C1 segment of cervical spinal cord (tissue), 14 donors: Measurements from ENCODE around the gene COPS9.

Experiments
- DNase-seq, 14 donors: peaks; one replicate each; lab custom pipeline; 2025; lab: John Stamatoyannopoulos, UW

The COPS9 gene

GRCh38 chr2:240166191-240166590 lies 30.1 kb upstream of the COPS9 start:
- no peak for DNase-seq

- no peak for DNase-seq
Observed at GRCh38 chr2:240165661-240166060, 29.6 kb upstream of the COPS9 start.

- DNase-seq = no peak
Observed at GRCh38 chr2:240165034-240165433, 28.9 kb upstream of the COPS9 start.

GRCh38 chr2:240164586-240164985 lies 28.5 kb upstream of the COPS9 start:
- no peak for DNase-seq

- no peak for DNase-seq
Observed at GRCh38 chr2:240163844-240164574, 27.9 kb upstream of the COPS9 start.

GRCh38 chr2:240162939-240163714 lies 27.0 kb upstream of the COPS9 start:
- DNase-seq = no peak

GRCh38 chr2:240162531-240162930 lies 26.4 kb upstream of the COPS9 start:
- DNase-seq = no peak

- DNase-seq = no peak
Observed at GRCh38 chr2:240162032-240162431, 25.9 kb upstream of the COPS9 start.

- DNase-seq = no peak
Observed at GRCh38 chr2:240161087-240161750, 25.1 kb upstream of the COPS9 start.

GRCh38 chr2:240160291-240161086 lies 24.4 kb upstream of the COPS9 start:
- no peak for DNase-seq

- DNase-seq = no peak
Observed at GRCh38 chr2:240159251-240159839, 23.2 kb upstream of the COPS9 start.

GRCh38 chr2:240157147-240157470 lies 21.0 kb upstream of the COPS9 start:
- no peak for DNase-seq

GRCh38 chr2:240156435-240157146 lies 20.5 kb upstream of the COPS9 start:
- DNase-seq = no peak

- DNase-seq = no peak
Observed at GRCh38 chr2:240155745-240156390, 19.8 kb upstream of the COPS9 start.

- peak in 11 of 14 donors; percentile 13 to 70 (median 40) for DNase-seq
Observed at GRCh38 chr2:240155048-240155744, 19.1 kb upstream of the COPS9 start.

GRCh38 chr2:240154606-240155005 lies 18.5 kb upstream of the COPS9 start:
- DNase-seq = no peak

- DNase-seq = no peak
Observed at GRCh38 chr2:240153418-240153817, 17.3 kb upstream of the COPS9 start.

- peak in 1 of 14 donors; percentile 59 for DNase-seq
Observed at GRCh38 chr2:240151477-240152031, 15.4 kb upstream of the COPS9 start.
